Measurements from ENCODE around the gene DACT1.

The DACT1 gene

DNA sequence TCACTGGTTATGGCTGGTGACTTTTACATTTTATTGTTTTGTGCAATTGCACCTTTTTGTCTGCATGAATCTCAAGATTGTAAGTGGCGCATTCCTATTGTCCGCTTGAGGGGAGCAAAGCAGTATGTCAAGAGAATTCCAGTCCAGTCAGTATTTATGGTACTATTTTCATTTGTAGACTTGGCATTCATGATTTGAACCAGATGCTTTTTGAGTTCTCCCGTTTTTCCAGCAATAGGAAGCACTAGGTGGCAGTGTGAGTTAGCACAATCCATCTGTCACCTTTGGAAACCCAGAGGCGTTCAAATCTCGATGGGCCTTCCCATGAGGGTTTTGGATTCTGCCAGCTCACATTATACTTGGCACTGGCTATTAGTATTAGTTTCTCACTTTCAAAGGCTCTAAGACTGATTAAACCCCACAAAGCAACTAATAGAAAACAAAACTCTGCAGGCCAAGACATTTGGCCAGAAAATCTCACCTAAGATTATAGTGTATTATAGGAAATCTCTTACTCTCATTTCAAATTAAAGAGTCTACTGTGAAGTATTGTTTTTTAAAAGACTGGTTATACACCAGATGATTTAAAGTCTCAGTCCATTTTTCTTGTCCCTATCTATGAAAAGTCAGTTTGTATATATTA, 2.2 kb downstream of the DACT1 start:
- peak; percentile 75 for TF ChIP-seq CTCF (IDR thresholded peaks at IDR 0.05; ENCODE audit: control insufficient read depth, insufficient read depth, low read depth, low read length, missing control alignments)
- peak overlapping the region; percentile 87 for H3K4me3 ChIP-seq (ENCODE audit: control insufficient read depth, low read depth, low read length)
- DNase-seq (ENCODE audit: low read depth), result peak; percentile 91

DNA sequence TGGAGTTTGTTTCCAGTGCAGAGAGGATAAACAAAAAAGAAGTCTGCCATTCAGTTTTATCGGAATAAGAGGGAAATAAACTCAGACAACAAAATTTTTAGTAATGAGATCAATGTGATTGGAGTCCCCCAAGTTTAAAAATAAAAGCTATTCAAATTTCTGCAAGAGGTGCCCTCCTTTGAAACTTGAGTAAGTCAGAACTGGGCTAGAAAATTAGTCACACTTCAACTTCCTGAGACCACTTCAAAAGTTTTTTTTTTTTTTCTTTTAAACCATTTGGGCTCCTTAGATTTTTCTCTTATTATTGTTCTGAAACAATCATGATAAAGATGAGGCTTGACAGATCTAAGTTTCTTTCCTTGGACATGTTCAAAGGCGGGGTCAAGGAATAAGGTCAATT, 3.2 kb downstream of the DACT1 start:
- no peak for DNase-seq (ENCODE audit: low read depth)
- no peak for TF ChIP-seq CTCF (IDR thresholded peaks at IDR 0.05; ENCODE audit: control insufficient read depth, insufficient read depth, low read depth, low read length, missing control alignments)
- no peak overlapping the region for H3K4me3 ChIP-seq (ENCODE audit: control insufficient read depth, low read depth, low read length)

- no peak for DNase-seq (ENCODE audit: low read depth)
- H3K4me3 ChIP-seq (ENCODE audit: control insufficient read depth, low read depth, low read length), result no peak overlapping the region
- peak; percentile 18 for TF ChIP-seq CTCF (IDR thresholded peaks at IDR 0.05; ENCODE audit: control insufficient read depth, insufficient read depth, low read depth, low read length, missing control alignments)
Observed at GRCh38 chr14:58641509-58641908, 3.7 kb downstream of the DACT1 start.

DNA sequence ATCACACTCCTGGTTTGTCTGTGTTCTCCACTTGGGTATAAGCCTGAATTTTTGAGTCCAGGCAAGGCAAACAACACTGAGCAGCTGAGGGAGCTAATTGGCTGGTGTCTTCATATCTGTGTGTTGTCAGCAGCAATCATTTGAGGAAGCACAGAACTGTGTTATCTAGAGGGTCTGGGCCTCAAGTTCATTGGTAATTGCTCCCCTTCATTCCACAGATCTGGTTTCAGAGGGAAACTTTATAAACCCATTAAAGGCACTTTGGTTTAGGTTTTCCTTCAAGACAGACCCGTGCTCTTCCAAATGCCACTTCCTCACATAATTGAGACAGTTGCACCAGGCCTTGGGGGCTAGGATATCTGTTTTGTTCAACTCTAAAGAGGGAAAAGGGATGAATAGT, 5.6 kb downstream of the DACT1 start:
- no peak for DNase-seq (ENCODE audit: low read depth)
- TF ChIP-seq CTCF (IDR thresholded peaks at IDR 0.05; ENCODE audit: control insufficient read depth, insufficient read depth, low read depth, low read length, missing control alignments), result no peak
- H3K4me3 ChIP-seq (ENCODE audit: control insufficient read depth, low read depth, low read length), result no peak overlapping the region

GRCh38 chr14:58645641-58646040, 7.9 kb downstream of the DACT1 start:
- no peak for TF ChIP-seq CTCF (IDR thresholded peaks at IDR 0.05; ENCODE audit: control insufficient read depth, insufficient read depth, low read depth, low read length, missing control alignments)
- no peak for DNase-seq (ENCODE audit: low read depth)
- H3K4me3 ChIP-seq (ENCODE audit: control insufficient read depth, low read depth, low read length), result no peak overlapping the region

DNA sequence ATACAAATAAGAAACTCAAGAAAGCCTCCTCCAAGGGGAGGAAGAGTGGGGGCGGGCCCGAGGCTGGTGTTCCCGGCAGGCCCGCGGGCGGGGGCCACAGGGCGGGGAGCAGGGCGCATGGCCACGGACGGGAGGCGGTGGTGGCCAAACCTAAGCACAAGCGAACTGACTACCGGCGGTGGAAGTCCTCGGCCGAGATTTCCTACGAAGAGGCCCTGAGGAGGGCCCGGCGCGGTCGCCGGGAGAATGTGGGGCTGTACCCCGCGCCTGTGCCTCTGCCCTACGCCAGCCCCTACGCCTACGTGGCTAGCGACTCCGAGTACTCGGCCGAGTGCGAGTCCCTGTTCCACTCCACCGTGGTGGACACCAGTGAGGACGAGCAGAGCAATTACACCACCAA, 8.7 kb downstream of the DACT1 start:
- H3K4me3 ChIP-seq (ENCODE audit: control insufficient read depth, low read depth, low read length), result no peak overlapping the region
- no peak for DNase-seq (ENCODE audit: low read depth)
- no peak for TF ChIP-seq CTCF (IDR thresholded peaks at IDR 0.05; ENCODE audit: control insufficient read depth, insufficient read depth, low read depth, low read length, missing control alignments)

- TF ChIP-seq CTCF (IDR thresholded peaks at IDR 0.05; ENCODE audit: control insufficient read depth, insufficient read depth, low read depth, low read length, missing control alignments), result no peak
- no peak overlapping the region for H3K4me3 ChIP-seq (ENCODE audit: control insufficient read depth, low read depth, low read length)
- DNase-seq (ENCODE audit: low read depth), result no peak
Observed at GRCh38 chr14:58647777-58648176, 10.0 kb downstream of the DACT1 start.

Measured in AG09309 (cell line).